HG02981 (cell line): ENCODE data around the gene CLDN5.

Source experiments
- ATAC-seq: cut with Tn5 transposase; IDR thresholded peaks from one replicate; pipeline ENCODE4 v1.9.1; 2021; ENCODE audit warnings: mild to moderate bottlenecking, moderate library complexity; ENCODE audit not compliant: unreplicated experiment

Gene CLDN5

GRCh38 chr22:19507534-19507861, 16.7 kb downstream of the CLDN5 start:
- no peak for ATAC-seq

- ATAC-seq: no peak
Observed at GRCh38 chr22:19506212-19506611, 18.0 kb downstream of the CLDN5 start.

GRCh38 chr22:19505735-19506126, 18.5 kb downstream of the CLDN5 start:
- ATAC-seq: no peak

GRCh38 chr22:19504900-19505734, 19.1 kb downstream of the CLDN5 start:
- no peak for ATAC-seq

GRCh38 chr22:19503869-19504268, 20.3 kb downstream of the CLDN5 start:
- ATAC-seq: no peak

GRCh38 chr22:19503367-19503766, 20.8 kb downstream of the CLDN5 start:
- no peak for ATAC-seq

GRCh38 chr22:19501897-19502447, 22.2 kb downstream of the CLDN5 start:
- ATAC-seq: no peak

- no peak for ATAC-seq
Observed at GRCh38 chr22:19499880-19500242, 24.3 kb downstream of the CLDN5 start.

- no peak for ATAC-seq
Observed at GRCh38 chr22:19499236-19499879, 24.9 kb downstream of the CLDN5 start.

GRCh38 chr22:19498866-19499190, 25.4 kb downstream of the CLDN5 start:
- no peak for ATAC-seq

GRCh38 chr22:19498154-19498865, 25.9 kb downstream of the CLDN5 start:
- no peak for ATAC-seq

GRCh38 chr22:19497245-19497644, 27.0 kb downstream of the CLDN5 start:
- ATAC-seq: no peak

- no peak for ATAC-seq
Observed at GRCh38 chr22:19496324-19496630, 27.9 kb downstream of the CLDN5 start.

- no peak for ATAC-seq
Observed at GRCh38 chr22:19495562-19496323, 28.5 kb downstream of the CLDN5 start.

- no peak for ATAC-seq
Observed at GRCh38 chr22:19494676-19495173, 29.5 kb downstream of the CLDN5 start.

GRCh38 chr22:19494001-19494560, 30.1 kb downstream of the CLDN5 start:
- no peak for ATAC-seq

- ATAC-seq: no peak
Observed at GRCh38 chr22:19492504-19493174, 31.6 kb downstream of the CLDN5 start.

GRCh38 chr22:19490628-19491230, 33.5 kb downstream of the CLDN5 start:
- ATAC-seq: no peak

- ATAC-seq: no peak
Observed at GRCh38 chr22:19488884-19489843, 35.0 kb downstream of the CLDN5 start.
